Measurements from ENCODE around the gene DIPK1C. TPM values are rescaled to one million over a fixed set of nuclear protein-coding genes. Genes with fewer than 3 reads are reported as not detected.
"Not testable (repeated sequence)": the region's sequence is repeated elsewhere in the genome, so short reads cannot be mapped to it uniquely, and the experiment has no call there.

DIPK1C gene
- total and polyA plus RNA-seq, 2 of the 4 experiments (the other 2 are of a cell fraction), result not detected

DNA sequence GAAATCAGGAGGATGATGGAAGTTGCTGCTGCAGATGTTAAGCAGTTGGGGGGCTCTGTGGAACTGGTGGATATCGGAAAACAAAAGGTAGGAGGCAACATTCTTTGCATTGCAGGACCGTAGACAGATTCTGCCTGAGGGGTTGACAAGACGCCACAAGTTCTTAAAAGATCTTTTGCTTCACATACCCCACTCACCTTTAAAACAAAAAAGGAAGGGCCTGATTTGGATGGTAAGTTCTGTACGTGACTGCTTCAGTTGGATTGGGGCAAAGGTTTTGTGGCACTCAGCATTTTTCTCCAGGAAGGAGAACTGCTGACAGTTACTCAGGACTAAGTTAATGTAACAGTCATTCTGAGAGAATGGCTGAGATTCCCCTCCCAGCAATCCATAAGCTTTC is 44.3 kb upstream of the DIPK1C start:
- POLR2A ChIA-PET (ENCODE audit: unreplicated experiment), result no interaction called here
- Histone ChIP-seq H3K4me3 (ENCODE audit: insufficient read depth, low read depth, low read length) (no peak overlapping the region), H3K56ac (ENCODE audit: extremely low read depth, insufficient read depth, low read length) (no peak overlapping the region), H2BK120ac (ENCODE audit: low read depth, low read length) (no peak overlapping the region), H3K27me3 (ENCODE audit: control insufficient read depth, insufficient read depth, low read length) (no peaks in the 10 kb centered on the region), H2AFZ (replicated peaks; ENCODE audit: low read length, poor library complexity) (no peak overlapping the region), H2BK5ac (ENCODE audit: low read depth, low read length, poor library complexity, severe bottlenecking) (no peak overlapping the region), H3K18ac (ENCODE audit: low read depth, low read length) (no peak overlapping the region), H2BK15ac (ENCODE audit: low read depth, low read length) (no peak overlapping the region), H3K27ac (ENCODE audit: insufficient read depth, low read length) (no peak overlapping the region), H3K9me1 (ENCODE audit: insufficient read depth, low read length) (peaks cover 4% of the 10 kb centered on the region; the same call in 1 of the 2 replicates), H2BK20ac (ENCODE audit: low read depth, low read length) (no peak overlapping the region), H4K5ac (ENCODE audit: low read depth, low read length) (no peak overlapping the region), H3K36me3 (ENCODE audit: control insufficient read depth, insufficient read depth, low read length) (peaks cover 32% of the 10 kb centered on the region), H3K4ac (ENCODE audit: low read depth, low read length) (no peak overlapping the region), H2AK5ac (ENCODE audit: low read depth, low read length) (no peak overlapping the region), H2AK9ac (replicated peaks; ENCODE audit: low read depth, low read length, poor library complexity) (peak overlapping the region; percentile 11), H3K79me1 (ENCODE audit: low read depth in 1 of 2, low read length in 2 of 2) (peaks cover 16 to 27% of the 10 kb centered on the region in 2 experiments), H4K20me1 (ENCODE audit: insufficient read depth, low read length) (no peaks in the 10 kb centered on the region), H3K4me2 (ENCODE audit: low read depth, low read length) (no peak overlapping the region), H3K9me3 (ENCODE audit: control insufficient read depth, insufficient read depth, low read length) (no peaks in the 10 kb centered on the region), H3K14ac (replicated peaks; ENCODE audit: low read depth, low read length) (no peak overlapping the region), H4K8ac (ENCODE audit: low read depth in 2 of 2, low read length in 2 of 2) (no peak overlapping the region), H3K9ac (ENCODE audit: low read depth, low read length) (no peak overlapping the region), H3K4me1 (ENCODE audit: control insufficient read depth, insufficient read depth, low read length) (peaks cover 5% of the 10 kb centered on the region; the same call in 1 of the 2 replicates), H3K23ac (ENCODE audit: low read depth, low read length) (no peak overlapping the region), H4K91ac (ENCODE audit: insufficient read depth, low read depth, low read length) (no peak overlapping the region)
- intact Hi-C loops (cut with micrococcal nuclease) (no loop called here), dilution Hi-C loops (cut with HindIII; ENCODE audit: low sequenced_read_pairs, unreplicated experiment) (no loop called here), in situ Hi-C loops (cut with MboI; ENCODE audit: low sequenced_read_pairs) (no loop called here)
- WGBS, 2 experiments (ENCODE audit: extremely low coverage in 2 of 2, insufficient read length in 1 of 2), result no CpG with 5 or more reads among the region's 4 CpGs
- ATAC-seq (ENCODE audit: low read depth) (no peak), DNase-seq (no peak)
- TF ChIP-seq MAFK (IDR thresholded peaks at IDR 0.05; ENCODE audit: low read depth, low read length), result peak; percentile 72
- no peak for TF ChIP-seq SMC3 (IDR thresholded peaks at IDR 0.05; ENCODE audit: low read depth, low read length)
- BruUV-seq (replicated peaks), result no TSS peak
- CTCF ChIA-PET, result no interaction called here

DNA sequence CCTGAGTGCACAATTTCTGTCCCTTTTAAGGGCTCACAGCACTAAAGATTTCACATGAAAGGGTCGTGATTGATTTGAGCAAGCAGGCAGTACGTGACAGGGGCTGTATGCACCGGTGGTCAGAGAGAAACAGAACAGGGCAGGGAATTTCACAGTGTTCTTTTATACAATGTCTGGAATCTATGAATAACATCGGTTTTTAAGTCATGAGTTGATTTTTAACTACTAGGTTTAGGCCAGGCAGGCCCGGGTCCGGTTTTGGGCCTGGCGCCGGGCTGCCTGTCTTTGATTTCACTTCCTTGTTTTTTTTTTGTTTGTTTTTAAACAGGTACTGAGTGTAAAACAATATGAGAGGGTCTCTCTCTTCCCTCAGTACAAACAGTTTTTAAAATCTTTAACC is 43.7 kb upstream of the DIPK1C start:
- H3K9me1 ChIP-seq (ENCODE audit: insufficient read depth, low read length); H3K9ac ChIP-seq (ENCODE audit: low read depth, low read length); H2BK5ac ChIP-seq (ENCODE audit: low read depth, low read length, poor library complexity, severe bottlenecking); H3K27ac ChIP-seq (ENCODE audit: insufficient read depth, low read length); H3K4me2 ChIP-seq (ENCODE audit: low read depth, low read length); H2AK5ac ChIP-seq (ENCODE audit: low read depth, low read length); POLR2A ChIA-PET (ENCODE audit: unreplicated experiment); H3K23ac ChIP-seq (ENCODE audit: low read depth, low read length); H4K5ac ChIP-seq (ENCODE audit: low read depth, low read length); BruUV-seq (replicated peaks); H3K56ac ChIP-seq (ENCODE audit: extremely low read depth, insufficient read depth, low read length); H3K4me3 ChIP-seq (ENCODE audit: insufficient read depth, low read depth, low read length); H2BK20ac ChIP-seq (ENCODE audit: low read depth, low read length); H3K4me1 ChIP-seq (ENCODE audit: control insufficient read depth, insufficient read depth, low read length); CTCF ChIA-PET; H2BK120ac ChIP-seq (ENCODE audit: low read depth, low read length); in situ Hi-C loops (cut with MboI; ENCODE audit: low sequenced_read_pairs); H4K91ac ChIP-seq (ENCODE audit: insufficient read depth, low read depth, low read length); H3K4ac ChIP-seq (ENCODE audit: low read depth, low read length); DNase-seq; H3K18ac ChIP-seq (ENCODE audit: low read depth, low read length); H4K8ac ChIP-seq (ENCODE audit: low read depth in 2 of 2, low read length in 2 of 2); H2BK15ac ChIP-seq (ENCODE audit: low read depth, low read length); H3K27me3 ChIP-seq (ENCODE audit: control insufficient read depth, insufficient read depth, low read length); H4K20me1 ChIP-seq (ENCODE audit: insufficient read depth, low read length); H3K9me3 ChIP-seq (ENCODE audit: control insufficient read depth, insufficient read depth, low read length); intact Hi-C loops (cut with micrococcal nuclease); H2AK9ac ChIP-seq (replicated peaks; ENCODE audit: low read depth, low read length, poor library complexity); ATAC-seq (ENCODE audit: low read depth); H2AFZ ChIP-seq (replicated peaks; ENCODE audit: low read length, poor library complexity); dilution Hi-C loops (cut with HindIII; ENCODE audit: low sequenced_read_pairs, unreplicated experiment); H3K14ac ChIP-seq (replicated peaks; ENCODE audit: low read depth, low read length): not testable (repeated sequence)
- H3K36me3 ChIP-seq (ENCODE audit: control insufficient read depth, insufficient read depth, low read length), result peaks cover 29% of the 10 kb centered on the region
- 93% methylated on average over 3 of the region's 8 CpGs; no CpG with 5 or more reads in 1 of the 2 experiments for WGBS, 2 experiments (ENCODE audit: extremely low coverage in 2 of 2, insufficient read length in 1 of 2)
- peaks cover 16 to 27% of the 10 kb centered on the region in 2 experiments for H3K79me1 ChIP-seq (ENCODE audit: low read depth in 1 of 2, low read length in 2 of 2)

Data from IMR-90 (cell line).